PFSK-1 (cell line): ENCODE results near the gene SPRYD7.

ENCODE experiments used
- FOXP2 ChIP-seq: optimal IDR thresholded peaks from 2 replicates; pipeline ENCODE3; 2011; ENCODE audit warnings: borderline replicate concordance, control low read depth, inconsistent platforms; ENCODE audit not compliant: insufficient read depth; ENCODE audit errors: extremely low read length, extremely low read depth
- POLR2AphosphoS5 ChIP-seq: IDR thresholded peaks from 2 replicates; pipeline ENCODE4 v1.6.1; 2012; ENCODE audit warnings: low read depth, mild to moderate bottlenecking, control low read depth, low read length, moderate library complexity
- SIN3A ChIP-seq: IDR thresholded peaks from 2 replicates; pipeline ENCODE4 v1.6.1; 2012; ENCODE audit warnings: mild to moderate bottlenecking, low read length, moderate library complexity, borderline replicate concordance; ENCODE audit not compliant: insufficient read depth

- no peak for TF ChIP-seq POLR2AphosphoS5
- no peak for TF ChIP-seq FOXP2
- no peak for TF ChIP-seq SIN3A
Observed at GRCh38 chr13:49972709-49973108, 36.6 kb upstream of the SPRYD7 start.
